Measurements from ENCODE around the gene IKBKE. TPM values are rescaled to one million over a fixed set of nuclear protein-coding genes. Genes with fewer than 3 reads are reported as not detected.

IKBKE gene
- total and polyA plus RNA-seq, 9 donors = 0.86 to 3.9 (median 2.3) TPM

GRCh38 chr1:206490771-206491405 lies 20.6 kb downstream of the IKBKE start:
- no peaks in the 10 kb centered on the region for H3K27me3 ChIP-seq
- 68 to 74% (median 74%) methylated on average over 12 of the region's 12 CpGs for WGBS, 3 donors
- no peak overlapping the region for H3K4me3 ChIP-seq
- H3K9me3 ChIP-seq = no peaks in the 10 kb centered on the region
- no peaks in the 10 kb centered on the region for H3K4me1 ChIP-seq (ENCODE audit: insufficient read depth)
- no peak overlapping the region for H3K27ac ChIP-seq
- TF ChIP-seq POLR2A (IDR thresholded peaks at IDR 0.05) = no peak
- no peak for TF ChIP-seq CTCF (IDR thresholded peaks at IDR 0.05)
- no peak for TF ChIP-seq EP300 (IDR thresholded peaks at IDR 0.05)
- H3K36me3 ChIP-seq = no peaks in the 10 kb centered on the region
- no peak for DNase-seq
- intact Hi-C loops (cut with DNase I) = loop anchor here (5.0 to 10.0 kb wide), 5 partner anchors 91 to 424 kb away; no protein-coding TSS in a partner anchor

GRCh38 chr1:206491616-206492015 lies 21.3 kb downstream of the IKBKE start:
- Histone ChIP-seq H3K27me3 (no peaks in the 10 kb centered on the region), H3K27ac (no peak overlapping the region), H3K4me1 (ENCODE audit: insufficient read depth) (peaks cover under 1% of the 10 kb centered on the region), H3K36me3 (no peaks in the 10 kb centered on the region), H3K9me3 (no peaks in the 10 kb centered on the region), H3K4me3 (no peak overlapping the region)
- 83 to 91% (median 91%) methylated on average over 4 of the region's 4 CpGs for WGBS, 3 donors
- no peak for DNase-seq
- intact Hi-C loops (cut with DNase I) = loop anchor here (5.0 to 10.0 kb wide), 5 partner anchors 91 to 423 kb away; no protein-coding TSS in a partner anchor
- TF ChIP-seq POLR2A (IDR thresholded peaks at IDR 0.05) (no peak), EP300 (IDR thresholded peaks at IDR 0.05) (no peak), CTCF (IDR thresholded peaks at IDR 0.05) (no peak)

GRCh38 chr1:206492589-206492988 lies 22.3 kb downstream of the IKBKE start:
- H3K9me3 ChIP-seq = no peaks in the 10 kb centered on the region
- TF ChIP-seq EP300 (IDR thresholded peaks at IDR 0.05) = no peak
- TF ChIP-seq CTCF (IDR thresholded peaks at IDR 0.05) = no peak
- TF ChIP-seq POLR2A (IDR thresholded peaks at IDR 0.05) = no peak
- no peaks in the 10 kb centered on the region for H3K27me3 ChIP-seq
- H3K36me3 ChIP-seq = no peaks in the 10 kb centered on the region
- intact Hi-C loops (cut with DNase I) = loop anchor here (5.0 to 10.0 kb wide), 5 partner anchors 90 to 422 kb away; no protein-coding TSS in a partner anchor
- DNase-seq = no peak
- WGBS, 3 donors = 91 to 100% (median 96%) methylated on average over 10 of the region's 10 CpGs
- H3K4me3 ChIP-seq = no peak overlapping the region
- peaks cover 2% of the 10 kb centered on the region for H3K4me1 ChIP-seq (ENCODE audit: insufficient read depth)
- no peak overlapping the region for H3K27ac ChIP-seq

GRCh38 chr1:206493279-206493678 lies 23.0 kb downstream of the IKBKE start:
- intact Hi-C loops (cut with DNase I) = loop anchor here (5.0 to 10.0 kb wide), 5 partner anchors 89 to 422 kb away; no protein-coding TSS in a partner anchor
- Histone ChIP-seq H3K4me1 (ENCODE audit: insufficient read depth) (peaks cover 2% of the 10 kb centered on the region), H3K36me3 (no peaks in the 10 kb centered on the region), H3K27me3 (no peaks in the 10 kb centered on the region), H3K27ac (no peak overlapping the region), H3K9me3 (no peaks in the 10 kb centered on the region), H3K4me3 (no peak overlapping the region)
- WGBS, 3 donors = 90 to 93% (median 91%) methylated on average over 9 of the region's 9 CpGs
- TF ChIP-seq POLR2A (IDR thresholded peaks at IDR 0.05) (no peak), EP300 (IDR thresholded peaks at IDR 0.05) (no peak), CTCF (IDR thresholded peaks at IDR 0.05) (no peak)
- no peak for DNase-seq
